Measurements from ENCODE around the gene MAP7D2. TPM values are rescaled to one million over a fixed set of nuclear protein-coding genes. Genes with fewer than 3 reads are reported as not detected.

The MAP7D2 gene
- total and polyA plus RNA-seq, 2 of the 4 experiments (the other 2 are of a cell fraction): 0.18 to 0.19 TPM

- Histone ChIP-seq H4K5ac (ENCODE audit: low read depth, low read length) (no peak overlapping the region), H3K27me3 (ENCODE audit: control insufficient read depth, insufficient read depth, low read length) (peaks cover 12% of the 10 kb centered on the region), H3K18ac (ENCODE audit: low read depth, low read length) (no peak overlapping the region), H2AFZ (replicated peaks; ENCODE audit: low read length, poor library complexity) (no peak overlapping the region), H2BK120ac (ENCODE audit: low read depth, low read length) (no peak overlapping the region), H3K4me3 (ENCODE audit: insufficient read depth, low read depth, low read length) (no peak overlapping the region), H3K4me1 (ENCODE audit: control insufficient read depth, insufficient read depth, low read length) (no peaks in the 10 kb centered on the region), H3K9me3 (ENCODE audit: control insufficient read depth, insufficient read depth, low read length) (peaks cover 13% of the 10 kb centered on the region), H3K4ac (ENCODE audit: low read depth, low read length) (no peak overlapping the region), H3K36me3 (ENCODE audit: control insufficient read depth, insufficient read depth, low read length) (no peaks in the 10 kb centered on the region), H3K9ac (ENCODE audit: low read depth, low read length) (no peak overlapping the region), H2AK5ac (ENCODE audit: low read depth, low read length) (no peak overlapping the region), H3K9me1 (ENCODE audit: insufficient read depth, low read length) (no peaks in the 10 kb centered on the region), H2AK9ac (replicated peaks; ENCODE audit: low read depth, low read length, poor library complexity) (no peak overlapping the region), H3K4me2 (ENCODE audit: low read depth, low read length) (no peak overlapping the region), H3K23ac (ENCODE audit: low read depth, low read length) (no peak overlapping the region), H2BK15ac (ENCODE audit: low read depth, low read length) (no peak overlapping the region), H2BK20ac (ENCODE audit: low read depth, low read length) (no peak overlapping the region), H4K20me1 (ENCODE audit: insufficient read depth, low read length) (no peaks in the 10 kb centered on the region), H3K56ac (ENCODE audit: extremely low read depth, insufficient read depth, low read length) (no peak overlapping the region), H3K27ac (ENCODE audit: insufficient read depth, low read length) (no peak overlapping the region), H2BK5ac (ENCODE audit: low read depth, low read length, poor library complexity, severe bottlenecking) (no peak overlapping the region), H4K91ac (ENCODE audit: insufficient read depth, low read depth, low read length) (no peak overlapping the region), H3K79me1 (ENCODE audit: low read depth in 1 of 2, low read length in 2 of 2) (no peaks in the 10 kb centered on the region), H4K8ac (ENCODE audit: low read depth in 2 of 2, low read length in 2 of 2) (no peak overlapping the region), H3K14ac (replicated peaks; ENCODE audit: low read depth, low read length) (no peak overlapping the region)
- in situ Hi-C loops (cut with MboI; ENCODE audit: low sequenced_read_pairs): no loop called here
- DNase-seq (no peak), ATAC-seq (ENCODE audit: low read depth) (no peak)
- ChIA-PET POLR2A (ENCODE audit: unreplicated experiment) (no interaction called here), CTCF (interaction anchor here (1.1 kb wide), 1 partner anchor 80 kb away, joined by 3 read pairs; no protein-coding TSS in a partner anchor)
- no peak for TF ChIP-seq RFX5 (IDR thresholded peaks at IDR 0.05; ENCODE audit: low read depth, low read length)
- TF ChIP-seq SMC3 (IDR thresholded peaks at IDR 0.05; ENCODE audit: low read depth, low read length): no peak
- no peak for TF ChIP-seq MXI1 (IDR thresholded peaks at IDR 0.05; ENCODE audit: borderline replicate concordance, low read depth, low read length)
- no peak for TF ChIP-seq USF2 (IDR thresholded peaks at IDR 0.05; ENCODE audit: low read depth, low read length)
- no peak for TF ChIP-seq MAFK (IDR thresholded peaks at IDR 0.05; ENCODE audit: low read depth, low read length)
- no peak for TF ChIP-seq RCOR1 (IDR thresholded peaks at IDR 0.05; ENCODE audit: insufficient replicate concordance, low read length)
- TF ChIP-seq, protein P1, sequence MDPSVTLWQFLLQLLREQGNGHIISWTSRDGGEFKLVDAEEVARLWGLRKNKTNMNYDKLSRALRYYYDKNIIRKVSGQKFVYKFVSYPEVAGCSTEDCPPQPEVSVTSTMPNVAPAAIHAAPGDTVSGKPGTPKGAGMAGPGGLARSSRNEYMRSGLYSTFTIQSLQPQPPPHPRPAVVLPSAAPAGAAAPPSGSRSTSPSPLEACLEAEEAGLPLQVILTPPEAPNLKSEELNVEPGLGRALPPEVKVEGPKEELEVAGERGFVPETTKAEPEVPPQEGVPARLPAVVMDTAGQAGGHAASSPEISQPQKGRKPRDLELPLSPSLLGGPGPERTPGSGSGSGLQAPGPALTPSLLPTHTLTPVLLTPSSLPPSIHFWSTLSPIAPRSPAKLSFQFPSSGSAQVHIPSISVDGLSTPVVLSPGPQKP (IDR thresholded peaks at IDR 0.05; ENCODE audit: borderline replicate concordance, low read depth, low read length): no peak
- no peak for TF ChIP-seq CEBPB (IDR thresholded peaks at IDR 0.05; ENCODE audit: low read depth, low read length)
- no peak for TF ChIP-seq BHLHE40 (IDR thresholded peaks at IDR 0.05; ENCODE audit: low read depth, low read length)
- TF ChIP-seq CHD1 (IDR thresholded peaks at IDR 0.05; ENCODE audit: low read depth, low read length): no peak
- TF ChIP-seq NFE2L2 (IDR thresholded peaks at IDR 0.05; ENCODE audit: low read depth, low read length): no peak
- TF ChIP-seq, protein P2, sequence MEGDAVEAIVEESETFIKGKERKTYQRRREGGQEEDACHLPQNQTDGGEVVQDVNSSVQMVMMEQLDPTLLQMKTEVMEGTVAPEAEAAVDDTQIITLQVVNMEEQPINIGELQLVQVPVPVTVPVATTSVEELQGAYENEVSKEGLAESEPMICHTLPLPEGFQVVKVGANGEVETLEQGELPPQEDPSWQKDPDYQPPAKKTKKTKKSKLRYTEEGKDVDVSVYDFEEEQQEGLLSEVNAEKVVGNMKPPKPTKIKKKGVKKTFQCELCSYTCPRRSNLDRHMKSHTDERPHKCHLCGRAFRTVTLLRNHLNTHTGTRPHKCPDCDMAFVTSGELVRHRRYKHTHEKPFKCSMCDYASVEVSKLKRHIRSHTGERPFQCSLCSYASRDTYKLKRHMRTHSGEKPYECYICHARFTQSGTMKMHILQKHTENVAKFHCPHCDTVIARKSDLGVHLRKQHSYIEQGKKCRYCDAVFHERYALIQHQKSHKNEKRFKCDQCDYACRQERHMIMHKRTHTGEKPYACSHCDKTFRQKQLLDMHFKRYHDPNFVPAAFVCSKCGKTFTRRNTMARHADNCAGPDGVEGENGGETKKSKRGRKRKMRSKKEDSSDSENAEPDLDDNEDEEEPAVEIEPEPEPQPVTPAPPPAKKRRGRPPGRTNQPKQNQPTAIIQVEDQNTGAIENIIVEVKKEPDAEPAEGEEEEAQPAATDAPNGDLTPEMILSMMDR (conservative IDR thresholded peaks at IDR 0.05; ENCODE audit: low read depth, low read length): no peak
- no peak for TF ChIP-seq RAD21 (IDR thresholded peaks at IDR 0.05; ENCODE audit: low read length)
- no peak for TF ChIP-seq MAZ (IDR thresholded peaks at IDR 0.05; ENCODE audit: borderline replicate concordance, low read depth, low read length)
- BruUV-seq (replicated peaks): no TSS peak
- intact Hi-C loops (cut with micrococcal nuclease): no loop called here
- WGBS, 2 experiments (ENCODE audit: extremely low coverage in 2 of 2, insufficient read length in 1 of 2): no CpG with 5 or more reads among the region's 9 CpGs
- dilution Hi-C loops (cut with HindIII; ENCODE audit: low sequenced_read_pairs, unreplicated experiment): no loop called here
These were observed 100.6 kb downstream of the MAP7D2 start for GRCh38 chrX:20015945-20016615.

All from IMR-90 (cell line).